Tibial nerve (tissue), 4 donors: ENCODE data around the gene CLDN24. TPM values are rescaled to one million over a fixed set of nuclear protein-coding genes. Genes with fewer than 3 reads are reported as not detected.

Experiments
- DNase-seq, 2 donors: peaks; one replicate each; pipeline ENCODE4 v3.0.0-alpha.2; 2019; ENCODE audit warnings: low spot score in 2 of 2
- H3K27ac ChIP-seq, 4 donors: fragments of 200-600 bp; sonication (generic) in 3 of 4; one replicate each; pipeline ENCODE4 v1.5.1; 2017 to 2019; ENCODE audit warnings: mild to moderate bottlenecking in 1 of 4
- H3K27me3 ChIP-seq, 2 donors: fragments of 200-600 bp; sonication (generic) in 1 of 2; one replicate each; pipeline versions ENCODE4 v1.5.1 to v1.6.0; 2017 to 2019
- H3K36me3 ChIP-seq, 3 donors: fragments of 200-600 bp; sonication (generic); one replicate each; pipeline ENCODE4 v1.5.1; 2018 to 2019
- H3K4me1 ChIP-seq, 4 donors: fragments of 200-600 bp; sonication (generic) in 3 of 4; one replicate each; pipeline ENCODE4 v1.5.1; 2017 to 2019
- H3K4me3 ChIP-seq, 4 donors: fragments of 200-600 bp; sonication (generic) in 3 of 4; one replicate each; pipeline ENCODE4 v1.5.1; 2017 to 2019; ENCODE audit warnings: mild to moderate bottlenecking in 1 of 4, moderate library complexity in 1 of 4
- H3K9me3 ChIP-seq, 4 donors: fragments of 200-600 bp; sonication (generic) in 3 of 4; one replicate each; pipeline ENCODE4 v1.5.1; 2017 to 2019
- EP300 ChIP-seq, 2 donors: sonication (generic); formaldehyde crosslinking; IDR thresholded peaks; one replicate each; pipeline ENCODE4 v1.6.1; 2017; ENCODE audit warnings: antibody characterized with exemption in 2 of 2, mild to moderate bottlenecking in 1 of 2
- POLR2A ChIP-seq, 2 donors: fragments of 450-650 bp; IDR thresholded peaks; one replicate each; pipeline ENCODE4 v1.6.1; 2017; ENCODE audit warnings: antibody characterized with exemption in 2 of 2, mild to moderate bottlenecking in 2 of 2, moderate library complexity in 2 of 2
- WGBS, 2 donors: methylation state at CpG; one replicate each; pipeline ENCODE4 v1.1.5; 2018; 5-methylcytosine and 5-hydroxymethylcytosine counted together
- total RNA-seq, 4 donors: library from RNA; depleted of rRNA; stranded (reverse); fragments of >200 nt; gene quantifications; one replicate each; pipeline ENCODE4 v1.1.0, GENCODE V29; 2016
- TF ChIP-seq, protein P1 (sequence below), 5 experiments: fragments of 200-600 bp in 3 of 5; fragments of 450-650 bp in 2 of 5; sonication (generic) in 3 of 5; IDR thresholded peaks; one replicate each; pipeline ENCODE4 v1.5.1; 2016 to 2019; ENCODE audit warnings: antibody characterized with exemption in 5 of 5, mild to moderate bottlenecking in 3 of 5, moderate library complexity in 2 of 5

CLDN24 gene
- total RNA-seq, 4 donors from 2014 or later, result not detected

DNA sequence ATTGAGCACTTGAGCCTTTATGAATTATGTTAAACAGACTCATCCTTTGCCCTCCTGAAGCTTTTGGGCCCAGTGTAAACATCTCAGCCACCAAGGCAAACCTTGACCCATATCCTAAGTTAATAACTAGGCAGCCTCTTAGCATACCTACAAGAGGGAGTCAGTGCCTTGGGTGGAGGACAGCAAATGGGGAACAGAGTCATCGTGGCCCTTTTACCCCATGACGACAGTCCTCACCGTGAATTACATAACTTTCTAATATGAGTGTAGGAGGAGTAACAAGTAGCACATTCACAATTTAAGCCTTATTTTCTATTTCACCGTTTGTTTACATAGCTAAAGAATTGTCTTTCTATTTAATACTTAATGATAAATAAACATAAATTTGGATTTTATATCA is 18.9 kb downstream of the CLDN24 start:
- no peak for TF ChIP-seq POLR2A (IDR thresholded peaks at IDR 0.05)
- no peak for TF ChIP-seq EP300 (IDR thresholded peaks at IDR 0.05)
- TF ChIP-seq, protein P1, sequence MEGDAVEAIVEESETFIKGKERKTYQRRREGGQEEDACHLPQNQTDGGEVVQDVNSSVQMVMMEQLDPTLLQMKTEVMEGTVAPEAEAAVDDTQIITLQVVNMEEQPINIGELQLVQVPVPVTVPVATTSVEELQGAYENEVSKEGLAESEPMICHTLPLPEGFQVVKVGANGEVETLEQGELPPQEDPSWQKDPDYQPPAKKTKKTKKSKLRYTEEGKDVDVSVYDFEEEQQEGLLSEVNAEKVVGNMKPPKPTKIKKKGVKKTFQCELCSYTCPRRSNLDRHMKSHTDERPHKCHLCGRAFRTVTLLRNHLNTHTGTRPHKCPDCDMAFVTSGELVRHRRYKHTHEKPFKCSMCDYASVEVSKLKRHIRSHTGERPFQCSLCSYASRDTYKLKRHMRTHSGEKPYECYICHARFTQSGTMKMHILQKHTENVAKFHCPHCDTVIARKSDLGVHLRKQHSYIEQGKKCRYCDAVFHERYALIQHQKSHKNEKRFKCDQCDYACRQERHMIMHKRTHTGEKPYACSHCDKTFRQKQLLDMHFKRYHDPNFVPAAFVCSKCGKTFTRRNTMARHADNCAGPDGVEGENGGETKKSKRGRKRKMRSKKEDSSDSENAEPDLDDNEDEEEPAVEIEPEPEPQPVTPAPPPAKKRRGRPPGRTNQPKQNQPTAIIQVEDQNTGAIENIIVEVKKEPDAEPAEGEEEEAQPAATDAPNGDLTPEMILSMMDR (IDR thresholded peaks at IDR 0.05), result no peak
- no peak overlapping the region for H3K4me3 ChIP-seq
- H3K9me3 ChIP-seq, result no peaks in the 10 kb centered on the region
- no peaks in the 10 kb centered on the region for H3K4me1 ChIP-seq
- no peak for DNase-seq
- 71 to 74% methylated on average over 4 of the region's 4 CpGs for WGBS, 2 donors
- no peak overlapping the region for H3K27ac ChIP-seq
- H3K36me3 ChIP-seq, result peaks cover 0 to 33% (median 0%) of the 10 kb centered on the region in 3 donors
- no peaks in the 10 kb centered on the region for H3K27me3 ChIP-seq

DNA sequence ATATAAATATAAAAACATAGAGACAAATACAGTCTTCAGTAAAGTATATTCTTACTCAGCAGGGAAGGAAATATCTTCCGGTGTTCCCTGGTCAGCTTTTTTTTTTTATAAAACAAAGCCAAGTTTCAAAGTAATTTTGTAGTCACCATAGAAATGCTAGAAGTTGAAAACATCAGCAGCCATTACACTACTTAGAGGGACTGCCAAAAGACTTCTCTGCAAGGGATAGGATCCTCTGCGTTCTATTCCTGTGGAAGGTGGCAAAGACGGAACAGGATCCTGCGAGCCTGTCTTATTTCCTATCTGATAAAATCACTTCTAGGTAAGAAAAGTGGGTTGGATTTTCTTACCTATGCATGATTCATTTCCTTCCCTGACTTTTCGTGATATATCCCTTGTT is 21.6 kb downstream of the CLDN24 start:
- no peak overlapping the region for H3K4me3 ChIP-seq
- no peaks in the 10 kb centered on the region for H3K27me3 ChIP-seq
- 84 to 85% methylated on average over 5 of the region's 5 CpGs for WGBS, 2 donors
- no peaks in the 10 kb centered on the region for H3K4me1 ChIP-seq
- no peak overlapping the region for H3K27ac ChIP-seq
- TF ChIP-seq POLR2A (IDR thresholded peaks at IDR 0.05) (no peak), EP300 (IDR thresholded peaks at IDR 0.05) (no peak)
- TF ChIP-seq, protein P1 (IDR thresholded peaks at IDR 0.05), result no peak
- DNase-seq, result no peak
- peaks cover 0 to 59% (median 0%) of the 10 kb centered on the region in 3 donors for H3K36me3 ChIP-seq
- no peaks in the 10 kb centered on the region for H3K9me3 ChIP-seq

DNA sequence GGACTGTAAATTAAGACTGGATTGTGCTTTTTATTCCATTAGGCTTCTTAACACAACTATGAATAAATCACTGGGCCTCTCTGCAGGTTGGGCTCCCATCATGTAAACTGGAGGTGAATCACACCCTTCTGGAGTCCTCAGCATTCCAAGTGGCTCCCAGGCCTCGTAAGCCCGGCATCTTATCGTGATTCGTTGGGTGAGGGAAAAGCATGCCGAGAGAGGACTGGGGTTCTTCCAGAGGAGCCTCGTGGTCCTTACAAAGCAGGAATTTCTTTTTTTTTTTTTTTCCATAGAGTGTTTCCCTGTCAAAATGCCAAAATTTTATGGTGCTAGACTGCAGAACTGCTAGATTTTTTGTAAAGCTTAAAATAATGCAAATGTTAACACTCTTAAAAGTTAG is 22.2 kb downstream of the CLDN24 start:
- Histone ChIP-seq H3K4me3 (no peak overlapping the region), H3K36me3 (peaks cover 0 to 64% (median 0%) of the 10 kb centered on the region in 3 donors), H3K27ac (no peak overlapping the region), H3K27me3 (no peaks in the 10 kb centered on the region), H3K4me1 (no peaks in the 10 kb centered on the region), H3K9me3 (no peaks in the 10 kb centered on the region)
- 53 to 72% methylated on average over 6 of the region's 6 CpGs for WGBS, 2 donors
- no peak for DNase-seq
- TF ChIP-seq, protein P1 (IDR thresholded peaks at IDR 0.05), result no peak
- TF ChIP-seq POLR2A (IDR thresholded peaks at IDR 0.05) (no peak), EP300 (IDR thresholded peaks at IDR 0.05) (no peak)

DNA sequence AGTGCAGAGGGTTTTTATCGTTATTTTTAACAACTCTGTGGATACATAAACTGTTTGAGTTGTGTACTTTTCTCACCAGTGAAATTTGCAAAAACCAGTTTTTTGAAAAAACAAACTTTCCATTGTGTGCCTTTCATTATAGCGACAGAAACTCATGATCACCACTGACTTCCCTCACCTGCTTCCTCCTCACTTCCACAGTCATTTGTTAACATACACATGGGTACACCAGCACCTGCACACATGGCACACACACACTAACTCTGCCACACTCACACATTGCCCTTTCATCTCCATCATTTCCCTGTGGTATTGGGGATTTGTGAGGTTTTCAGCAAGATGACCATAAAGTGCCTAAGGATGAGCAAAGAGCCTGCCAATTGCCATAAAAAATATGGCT is 22.8 kb downstream of the CLDN24 start:
- H3K4me3 ChIP-seq, result no peak overlapping the region
- no peaks in the 10 kb centered on the region for H3K27me3 ChIP-seq
- no peaks in the 10 kb centered on the region for H3K9me3 ChIP-seq

DNA sequence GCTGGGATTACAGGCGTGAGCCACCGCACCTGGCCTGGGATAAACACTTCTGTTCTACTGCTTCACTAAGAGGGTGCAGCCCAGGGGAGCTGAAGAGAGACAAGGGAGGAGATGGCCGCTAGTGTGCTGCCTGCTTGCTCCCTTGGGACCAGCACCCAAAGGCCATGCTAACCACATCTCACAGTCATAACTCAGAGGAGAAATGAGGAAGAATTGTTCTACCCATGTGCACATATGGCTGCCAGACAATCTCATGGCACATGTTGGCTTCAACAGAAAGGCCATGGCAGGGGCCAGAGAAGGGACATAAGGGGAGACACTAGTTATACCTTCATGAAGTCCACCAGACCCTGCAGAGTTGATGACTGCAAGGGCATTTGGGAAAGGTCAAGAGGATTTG is 24.6 kb downstream of the CLDN24 start:
- Histone ChIP-seq H3K27ac (no peak overlapping the region), H3K4me1 (no peaks in the 10 kb centered on the region), H3K4me3 (no peak overlapping the region), H3K27me3 (no peaks in the 10 kb centered on the region), H3K36me3 (peaks cover 0 to 65% (median 0%) of the 10 kb centered on the region in 3 donors), H3K9me3 (no peaks in the 10 kb centered on the region)
- WGBS, 2 donors, result 94 to 96% methylated on average over 3 of the region's 3 CpGs
- DNase-seq, result no peak
- TF ChIP-seq POLR2A (IDR thresholded peaks at IDR 0.05), result no peak
- no peak for TF ChIP-seq EP300 (IDR thresholded peaks at IDR 0.05)
- TF ChIP-seq, protein P1 (IDR thresholded peaks at IDR 0.05), result no peak

More for the DNA sequence above, 22.8 kb downstream of the CLDN24 start:
- 77 to 82% methylated on average over 2 of the region's 2 CpGs for WGBS, 2 donors
- peaks cover 0 to 67% (median 0%) of the 10 kb centered on the region in 3 donors for H3K36me3 ChIP-seq
- no peaks in the 10 kb centered on the region for H3K4me1 ChIP-seq
- DNase-seq, result no peak
- H3K27ac ChIP-seq, result no peak overlapping the region
- TF ChIP-seq, protein P1 (IDR thresholded peaks at IDR 0.05), result no peak
- TF ChIP-seq POLR2A (IDR thresholded peaks at IDR 0.05) (no peak), EP300 (IDR thresholded peaks at IDR 0.05) (no peak)
